ENCODE data around the gene INTS3. TPM values are rescaled to one million over a fixed set of nuclear protein-coding genes. Genes with fewer than 3 reads are reported as not detected.

Gene INTS3
- total RNA-seq, 4 donors from 2014 or later = 24.6 to 27.9 (median 26.2) TPM

- H3K36me3 ChIP-seq = peaks cover 0 to 42% (median 9%) of the 10 kb centered on the region in 3 donors
- H3K27ac ChIP-seq = no peak overlapping the region
- peak overlapping the region in 3 of 4 donors; percentile 52 to 82 (median 75) for H3K4me3 ChIP-seq
- peaks cover 25 to 88% (median 51%) of the 10 kb centered on the region in 3 donors for H3K4me1 ChIP-seq
- TF ChIP-seq CTCF (IDR thresholded peaks at IDR 0.05) (no peak), POLR2A (IDR thresholded peaks at IDR 0.05) (no peak)
- DNase-seq = no peak
- no peaks in the 10 kb centered on the region for H3K27me3 ChIP-seq
- WGBS, 2 donors = 89 to 95% methylated on average over 8 to 10 of the region's 10 CpGs
- intact Hi-C loops (cut with DNase I) = no loop called here
- no peaks in the 10 kb centered on the region for H3K9me3 ChIP-seq
These were observed 49.1 kb downstream of the INTS3 start for GRCh38 chr1:153776845-153777370.

- no peak for TF ChIP-seq POLR2A (IDR thresholded peaks at IDR 0.05)
- H3K9me3 ChIP-seq = no peaks in the 10 kb centered on the region
- peaks cover 0 to 34% (median 4%) of the 10 kb centered on the region in 3 donors for H3K36me3 ChIP-seq
- H3K4me1 ChIP-seq = peaks cover 25 to 87% (median 46%) of the 10 kb centered on the region in 3 donors
- no peak for DNase-seq
- H3K4me3 ChIP-seq = peak overlapping the region in 1 of 4 donors; percentile 8
- intact Hi-C loops (cut with DNase I) = no loop called here
- H3K27me3 ChIP-seq = no peaks in the 10 kb centered on the region
- WGBS, 2 donors = 77 to 100% methylated on average over 2 to 5 of the region's 7 CpGs
- no peak overlapping the region for H3K27ac ChIP-seq
These were observed 49.8 kb downstream of the INTS3 start for GRCh38 chr1:153777648-153778047.

GRCh38 chr1:153778051-153778823 is 50.4 kb downstream of the INTS3 start:
- H3K36me3 ChIP-seq = peaks cover 0 to 28% (median 0%) of the 10 kb centered on the region in 3 donors
- no peak overlapping the region for H3K27ac ChIP-seq
- no peak overlapping the region for H3K4me3 ChIP-seq
- intact Hi-C loops (cut with DNase I) = no loop called here
- peaks cover 25 to 87% (median 46%) of the 10 kb centered on the region in 3 donors for H3K4me1 ChIP-seq
- no peaks in the 10 kb centered on the region for H3K9me3 ChIP-seq
- no peaks in the 10 kb centered on the region for H3K27me3 ChIP-seq
- WGBS, 2 donors = 92 to 93% methylated on average over 9 to 13 of the region's 22 CpGs
- DNase-seq = no peak
- TF ChIP-seq POLR2A (IDR thresholded peaks at IDR 0.05) (no peak), CTCF (IDR thresholded peaks at IDR 0.05) (no peak)

GRCh38 chr1:153778824-153779519 is 51.1 kb downstream of the INTS3 start:
- peaks cover 0 to 23% (median 0%) of the 10 kb centered on the region in 3 donors for H3K36me3 ChIP-seq
- no peak overlapping the region for H3K4me3 ChIP-seq
- no peaks in the 10 kb centered on the region for H3K27me3 ChIP-seq
- intact Hi-C loops (cut with DNase I) = no loop called here
- no peak overlapping the region for H3K27ac ChIP-seq
- DNase-seq = no peak
- no peaks in the 10 kb centered on the region for H3K9me3 ChIP-seq
- H3K4me1 ChIP-seq = peaks cover 26 to 83% (median 42%) of the 10 kb centered on the region in 3 donors
- TF ChIP-seq POLR2A (IDR thresholded peaks at IDR 0.05) = no peak
- TF ChIP-seq CTCF (IDR thresholded peaks at IDR 0.05) = no peak
- WGBS, 2 donors = 83% methylated on average over 11 to 18 of the region's 18 CpGs

GRCh38 chr1:153779781-153780541 is 52.1 kb downstream of the INTS3 start:
- Histone ChIP-seq H3K27ac (no peak overlapping the region), H3K9me3 (no peaks in the 10 kb centered on the region), H3K27me3 (no peaks in the 10 kb centered on the region), H3K4me3 (no peak overlapping the region), H3K4me1 (peaks cover 17 to 76% (median 34%) of the 10 kb centered on the region in 3 donors), H3K36me3 (peaks cover 0 to 23% (median 0%) of the 10 kb centered on the region in 3 donors)
- TF ChIP-seq POLR2A (IDR thresholded peaks at IDR 0.05) (no peak), CTCF (IDR thresholded peaks at IDR 0.05) (no peak)
- 72 to 77% methylated on average over 5 to 9 of the region's 17 CpGs for WGBS, 2 donors
- intact Hi-C loops (cut with DNase I) = no loop called here
- no peak for DNase-seq
